HCT116 (cell line): ENCODE results near the gene HOXB3. TPM values are rescaled to one million over a fixed set of nuclear protein-coding genes. Genes with fewer than 3 reads are reported as not detected.

Source experiments
- ATAC-seq: fragments of 200-7000 bp; cut with Tn5 transposase; 2 replicates; pipeline ENCODE4 v1.9.1; 2020; ENCODE audit warnings: mild to moderate bottlenecking, moderate library complexity
- BruUV-seq: library from RNA; stranded (reverse); fragments of 400-500 nt; replicated peaks from 2 replicates; lab custom pipeline; 2021; lab: Mats Ljungman, UMichigan
- CTCF ChIA-PET: fragments of 300-600 bp; sonication (Branson Sonifier 250); formaldehyde crosslinking; loops from one replicate; lab custom pipeline; 2021; ENCODE audit warnings: antibody characterized with exemption; lab: Charles Lee
- POLR2A ChIA-PET: fragments of 300-600, 350-600 bp; sonication (Branson Sonifier 250); formaldehyde crosslinking; loops from one replicate; lab custom pipeline; 2021; ENCODE audit warnings: antibody characterized with exemption; lab: Charles Lee
- RAD21 ChIA-PET, 2 experiments: fragments of 300-600 bp; sonication (Branson Sonifier 250); formaldehyde crosslinking; loops; one replicate each; lab custom pipeline; 2023; ENCODE audit warnings: low total read pairs in 2 of 2; ENCODE audit not compliant: uncharacterized antibody in 2 of 2, unreplicated experiment in 2 of 2, low non-redundant PET in 1 of 2; lab: Charles Lee
- DNase-seq: peaks from one replicate; pipeline ENCODE4 v3.0.0-alpha.2; 2010; ENCODE audit warnings: low read depth, low spot score
- H2AFZ ChIP-seq: fragments of 200-600 bp; shearing (Covaris generic), sonication (generic); 2 replicates; pipeline ENCODE4 v1.6.1; 2017; ENCODE audit warnings: low read depth, mixed run types, mixed read lengths, antibody characterized with exemption, low read length; ENCODE audit not compliant: poor library complexity, severe bottlenecking
- H3K27ac ChIP-seq: 2 replicates; pipeline ENCODE4 v1.5.1; 2012; ENCODE audit warnings: low read depth, low read length
- H3K27me3 ChIP-seq: fragments of 200-600 bp; sonication (generic); 2 replicates; pipeline ENCODE4 v1.6.1; 2016; ENCODE audit warnings: mixed run types, low read length, mixed read lengths; ENCODE audit not compliant: insufficient read depth
- H3K36me3 ChIP-seq, 2 experiments: fragments of 200-500 bp in 1 of 2; fragments of 200-600 bp in 1 of 2; sonication (Bioruptor generic) in 1 of 2; sonication (generic) in 1 of 2; 2 replicates each; pipeline versions ENCODE4 v1.5.1 to v1.6.1; 2014 to 2016; ENCODE audit warnings: low read length in 2 of 2, inconsistent platforms in 1 of 2, mixed read lengths in 1 of 2, mixed run types in 1 of 2; ENCODE audit not compliant: insufficient read depth in 2 of 2, control insufficient read depth in 1 of 2
- H3K4me1 ChIP-seq, 2 experiments: fragments of 200-600 bp in 1 of 2; sonication (generic) in 1 of 2; 2 replicates each; pipeline versions ENCODE4 v1.5.1 to v1.6.1; 2012 to 2017; ENCODE audit warnings: low read length in 2 of 2, inconsistent platforms in 1 of 2, mild to moderate bottlenecking in 1 of 2, mixed read lengths in 1 of 2, mixed run types in 1 of 2, moderate library complexity in 1 of 2; ENCODE audit not compliant: insufficient read depth in 2 of 2, control insufficient read depth in 1 of 2
- H3K4me2 ChIP-seq: fragments of 200-600 bp; sonication (generic); 2 replicates; pipeline ENCODE4 v1.6.1; 2017; ENCODE audit warnings: mixed run types, low read length, mixed read lengths
- H3K4me3 ChIP-seq, 2 experiments: fragments of 200-600 bp in 1 of 2; sonication (generic) in 1 of 2; replicated peaks in 1 of 2; 2 replicates each; pipeline ENCODE4 v1.5.1; 2011 to 2016; ENCODE audit warnings: low read length in 2 of 2, control low read depth in 1 of 2, low read depth in 1 of 2, mild to moderate bottlenecking in 1 of 2, mixed read lengths in 1 of 2, mixed run types in 1 of 2
- H3K79me2 ChIP-seq: fragments of 200-600 bp; sonication (generic); 2 replicates; pipeline ENCODE4 v1.6.1; 2017; ENCODE audit warnings: mild to moderate bottlenecking, mixed run types, low read length, moderate library complexity, mixed read lengths; ENCODE audit not compliant: insufficient read depth
- H3K9ac ChIP-seq: fragments of 200-600 bp; sonication (generic); 2 replicates; pipeline ENCODE4 v1.6.1; 2016; ENCODE audit warnings: low read length, mixed read lengths
- H3K9me2 ChIP-seq: fragments of 200-600 bp; sonication (generic), shearing (Covaris generic); 2 replicates; pipeline ENCODE4 v1.6.1; 2017; ENCODE audit warnings: mixed run types, mild to moderate bottlenecking, moderate library complexity; ENCODE audit not compliant: insufficient read depth
- H3K9me3 ChIP-seq, 2 experiments: fragments of 200-500 bp in 1 of 2; fragments of 200-600 bp in 1 of 2; sonication (Bioruptor generic) in 1 of 2; sonication (generic) in 1 of 2; 2 replicates each; pipeline ENCODE4 v1.6.1; 2014 to 2017; ENCODE audit warnings: low read length in 2 of 2, mixed read lengths in 2 of 2, inconsistent platforms in 1 of 2, low read depth in 1 of 2, mild to moderate bottlenecking in 1 of 2, mixed run types in 1 of 2, moderate library complexity in 1 of 2; ENCODE audit not compliant: control insufficient read depth in 1 of 2, insufficient read depth in 1 of 2
- H4K20me1 ChIP-seq: fragments of 200-600 bp; sonication (generic), shearing (Covaris generic); 2 replicates; pipeline ENCODE4 v1.6.1; 2017; ENCODE audit warnings: mixed run types, mild to moderate bottlenecking, moderate library complexity; ENCODE audit not compliant: insufficient read depth
- CEBPB ChIP-seq: IDR thresholded peaks from 2 replicates; pipeline ENCODE4 v1.6.1; 2012; ENCODE audit warnings: low read depth
- EZH2 ChIP-seq: fragments of 200-600 bp; sonication (generic); IDR thresholded peaks from 2 replicates; pipeline ENCODE4 v1.6.1; 2017; ENCODE audit warnings: antibody characterized with exemption, mixed run types
- RAD21 ChIP-seq: IDR thresholded peaks from 2 replicates; pipeline ENCODE4 v1.6.1; 2012; ENCODE audit warnings: low read depth, mild to moderate bottlenecking
- SIN3A ChIP-seq: IDR thresholded peaks from 2 replicates; pipeline ENCODE4 v1.6.1; 2012; ENCODE audit warnings: low read depth
- intact Hi-C: fragments of 100-400 bp; cut with micrococcal nuclease; formaldehyde crosslinking; loops from 2 replicates; pipeline ENCODE4 v1.10.0; 2022
- total RNA-seq: library from RNA; stranded (reverse); gene quantifications from one replicate; pipeline ENCODE4 v1.2.1, GENCODE V29; 2021; ENCODE audit not compliant: unreplicated experiment
- TF ChIP-seq, protein P1 (sequence below): IDR thresholded peaks from 2 replicates; pipeline ENCODE4 v1.6.1; 2012; ENCODE audit warnings: low read depth

HOXB3 gene
- total RNA-seq, 1 experiment from 2014 or later, result 19.8 TPM

DNA sequence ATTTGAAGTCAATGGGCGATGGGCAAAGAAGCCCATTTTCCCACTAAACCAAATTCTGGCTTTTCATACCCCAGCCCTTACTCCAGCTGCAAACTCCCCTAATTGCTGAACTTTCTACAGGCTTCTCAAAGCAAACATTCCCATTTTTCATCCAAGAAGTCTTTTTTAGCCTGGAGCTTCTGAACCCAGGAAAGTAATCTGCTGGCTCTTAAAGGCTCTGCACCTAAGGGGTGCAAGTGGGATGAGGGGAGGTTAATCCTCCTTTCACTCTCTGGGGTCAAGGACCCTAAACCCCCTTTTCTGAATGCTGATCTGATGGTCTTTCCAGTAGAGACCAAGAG, 18.4 kb upstream of the HOXB3 start:
- Histone ChIP-seq H3K4me1 (peaks cover 23 to 57% of the 10 kb centered on the region in 2 experiments), H3K9me2 (no peaks in the 10 kb centered on the region), H3K27ac (peak overlapping the region; percentile 98; the same call in 1 of the 2 replicates), H3K4me2 (peak overlapping the region; percentile 95), H4K20me1 (no peaks in the 10 kb centered on the region), H3K79me2 (peaks cover 70% of the 10 kb centered on the region), H3K9me3 (no peaks in the 10 kb centered on the region), H2AFZ (no peak overlapping the region), H3K36me3 (no peaks in the 10 kb centered on the region), H3K4me3 (no peak overlapping the region), H3K9ac (peak overlapping the region; percentile 97; the same call in 1 of the 2 replicates), H3K27me3 (no peaks in the 10 kb centered on the region)
- no peak for ATAC-seq
- RAD21 ChIA-PET, result no interaction called here
- intact Hi-C loops, result no loop called here
- POLR2A ChIA-PET, result no interaction called here
- BruUV-seq, result no TSS peak
- no peak for DNase-seq
- CTCF ChIA-PET, result no interaction called here
- TF ChIP-seq, protein P1, sequence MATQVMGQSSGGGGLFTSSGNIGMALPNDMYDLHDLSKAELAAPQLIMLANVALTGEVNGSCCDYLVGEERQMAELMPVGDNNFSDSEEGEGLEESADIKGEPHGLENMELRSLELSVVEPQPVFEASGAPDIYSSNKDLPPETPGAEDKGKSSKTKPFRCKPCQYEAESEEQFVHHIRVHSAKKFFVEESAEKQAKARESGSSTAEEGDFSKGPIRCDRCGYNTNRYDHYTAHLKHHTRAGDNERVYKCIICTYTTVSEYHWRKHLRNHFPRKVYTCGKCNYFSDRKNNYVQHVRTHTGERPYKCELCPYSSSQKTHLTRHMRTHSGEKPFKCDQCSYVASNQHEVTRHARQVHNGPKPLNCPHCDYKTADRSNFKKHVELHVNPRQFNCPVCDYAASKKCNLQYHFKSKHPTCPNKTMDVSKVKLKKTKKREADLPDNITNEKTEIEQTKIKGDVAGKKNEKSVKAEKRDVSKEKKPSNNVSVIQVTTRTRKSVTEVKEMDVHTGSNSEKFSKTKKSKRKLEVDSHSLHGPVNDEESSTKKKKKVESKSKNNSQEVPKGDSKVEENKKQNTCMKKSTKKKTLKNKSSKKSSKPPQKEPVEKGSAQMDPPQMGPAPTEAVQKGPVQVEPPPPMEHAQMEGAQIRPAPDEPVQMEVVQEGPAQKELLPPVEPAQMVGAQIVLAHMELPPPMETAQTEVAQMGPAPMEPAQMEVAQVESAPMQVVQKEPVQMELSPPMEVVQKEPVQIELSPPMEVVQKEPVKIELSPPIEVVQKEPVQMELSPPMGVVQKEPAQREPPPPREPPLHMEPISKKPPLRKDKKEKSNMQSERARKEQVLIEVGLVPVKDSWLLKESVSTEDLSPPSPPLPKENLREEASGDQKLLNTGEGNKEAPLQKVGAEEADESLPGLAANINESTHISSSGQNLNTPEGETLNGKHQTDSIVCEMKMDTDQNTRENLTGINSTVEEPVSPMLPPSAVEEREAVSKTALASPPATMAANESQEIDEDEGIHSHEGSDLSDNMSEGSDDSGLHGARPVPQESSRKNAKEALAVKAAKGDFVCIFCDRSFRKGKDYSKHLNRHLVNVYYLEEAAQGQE, result no peak
- TF ChIP-seq CEBPB (no peak), SIN3A (no peak), RAD21 (no peak), EZH2 (no peak)
- TF ChIP-seq, all 23 proteins: peak for 0
